HUES64 (cell line): Measurements from ENCODE around the gene MID1IP1. TPM values are rescaled to one million over a fixed set of nuclear protein-coding genes. Genes with fewer than 3 reads are reported as not detected.
A peak's percentile ranks its signal among the peaks of the same experiment; 100 is the strongest.

Experiments used
- H3K27ac ChIP-seq: 2 replicates; pipeline ENCODE4 v1.7.0; 2013; ENCODE audit warnings: low read depth, low read length, inconsistent platforms
- H3K27me3 ChIP-seq: 2 replicates; pipeline ENCODE4 v1.6.1; 2013; ENCODE audit warnings: mild to moderate bottlenecking, low read length; ENCODE audit not compliant: insufficient read depth
- H3K36me3 ChIP-seq: 2 replicates; pipeline ENCODE4 v1.6.1; 2013; ENCODE audit warnings: mild to moderate bottlenecking, low read length; ENCODE audit not compliant: insufficient read depth
- H3K4me1 ChIP-seq: 2 replicates; pipeline ENCODE4 v1.6.1; 2013; ENCODE audit warnings: mild to moderate bottlenecking, low read length, moderate library complexity; ENCODE audit not compliant: insufficient read depth
- H3K4me3 ChIP-seq: 2 replicates; pipeline ENCODE4 v1.5.1; 2013; ENCODE audit warnings: mild to moderate bottlenecking, low read length, moderate library complexity
- H3K9ac ChIP-seq: 2 replicates; pipeline ENCODE4 v1.6.1; 2013; ENCODE audit warnings: mild to moderate bottlenecking, low read depth, low read length
- H3K9me3 ChIP-seq: 2 replicates; pipeline ENCODE4 v1.6.1; 2013; ENCODE audit warnings: low read depth, low read length; ENCODE audit not compliant: insufficient read depth
- WGBS: fragments of 150-250, 120-280 bp; methylation state at CpG from one replicate; pipeline ENCODE4 v1.1.7; 2013; ENCODE audit warnings: missing lambda C conversion rate; 5-methylcytosine and 5-hydroxymethylcytosine counted together
- polyA plus RNA-seq, 2 experiments: library from polyadenylated mRNA; stranded (reverse); fragments of 50-300 nt; gene quantifications; one replicate each; pipeline ENCODE4 v1.2.3, GENCODE V29; 2013

Gene MID1IP1, protein sequence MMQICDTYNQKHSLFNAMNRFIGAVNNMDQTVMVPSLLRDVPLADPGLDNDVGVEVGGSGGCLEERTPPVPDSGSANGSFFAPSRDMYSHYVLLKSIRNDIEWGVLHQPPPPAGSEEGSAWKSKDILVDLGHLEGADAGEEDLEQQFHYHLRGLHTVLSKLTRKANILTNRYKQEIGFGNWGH
- polyA plus RNA-seq (2013, experiment 1 of 2) = 74.8 TPM
- polyA plus RNA-seq (2013, experiment 2 of 2) = 81.1 TPM

GRCh38 chrX:38800981-38801845, at the start of gene MID1IP1:
MID1IP1 (plus strand) TSS chrX:38801459; CDS start chrX:38804947, 3,488 bp downstream.
- Histone ChIP-seq H3K27ac (peak within 1 kb of the TSS; percentile 80), H3K9ac (peak within 1 kb of the TSS; percentile 96), H3K4me3 (peak within 1 kb of the TSS; percentile 96), H3K4me1 (0 out of 2 replicates have a peak, but pooled peaks cover 3% of the 10 kb centered on the region), H3K9me3 (no peaks in the 10 kb centered on the region), H3K27me3 (no peaks in the 10 kb centered on the region), H3K36me3 (peaks cover 7% of the 10 kb centered on the region)
- 7% methylated on average over 31 of the region's 32 CpGs for WGBS

DNA sequence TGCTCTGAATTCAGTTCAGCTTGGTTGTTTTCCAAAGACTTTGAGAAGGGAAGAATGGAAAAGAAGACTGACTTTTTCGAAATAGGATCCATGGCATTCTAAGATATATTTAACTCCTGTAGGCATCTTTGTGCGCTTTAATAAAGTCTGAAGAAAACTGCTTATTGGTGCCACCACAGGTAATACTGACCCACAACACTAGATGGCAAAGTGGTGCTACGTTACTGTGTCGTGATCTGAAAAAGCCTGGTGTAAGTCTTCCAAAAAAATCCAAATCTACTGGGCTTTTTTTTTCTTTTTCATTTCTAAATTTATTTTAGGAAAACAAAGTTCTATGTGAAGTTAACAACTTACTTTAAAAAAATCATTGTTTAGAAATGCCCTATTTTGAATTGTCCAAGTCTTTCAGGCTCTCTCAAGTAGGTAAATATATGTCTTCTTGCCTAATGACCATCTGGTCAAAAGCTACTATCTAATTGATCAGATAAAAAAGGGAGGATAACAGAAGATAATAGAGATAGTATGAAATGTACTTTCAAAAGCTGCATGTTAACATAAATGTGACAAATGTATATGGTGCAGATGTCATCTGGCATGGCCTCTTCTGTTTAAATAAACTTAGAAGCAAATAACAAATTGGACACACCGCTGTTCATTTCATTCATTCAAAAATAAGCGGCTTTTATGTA, 47.0 kb upstream of the MID1IP1 start:
- Histone ChIP-seq H3K9ac (no peak overlapping the region), H3K9me3 (no peaks in the 10 kb centered on the region), H3K36me3 (no peaks in the 10 kb centered on the region), H3K27me3 (no peaks in the 10 kb centered on the region), H3K27ac (no peak overlapping the region), H3K4me1 (peaks cover 9% of the 10 kb centered on the region; the same call in 1 of the 2 replicates), H3K4me3 (no peak overlapping the region)
- WGBS = 68% methylated on average over 4 of the region's 6 CpGs

- Histone ChIP-seq H3K9ac (no peak overlapping the region), H3K4me3 (no peak overlapping the region), H3K27ac (no peak overlapping the region), H3K27me3 (no peaks in the 10 kb centered on the region), H3K9me3 (no peaks in the 10 kb centered on the region), H3K36me3 (no peaks in the 10 kb centered on the region), H3K4me1 (peaks cover 9% of the 10 kb centered on the region; the same call in 1 of the 2 replicates)
- 60% methylated on average over 7 of the region's 7 CpGs for WGBS
These were observed 46.2 kb upstream of the MID1IP1 start for GRCh38 chrX:38754818-38755718.

DNA sequence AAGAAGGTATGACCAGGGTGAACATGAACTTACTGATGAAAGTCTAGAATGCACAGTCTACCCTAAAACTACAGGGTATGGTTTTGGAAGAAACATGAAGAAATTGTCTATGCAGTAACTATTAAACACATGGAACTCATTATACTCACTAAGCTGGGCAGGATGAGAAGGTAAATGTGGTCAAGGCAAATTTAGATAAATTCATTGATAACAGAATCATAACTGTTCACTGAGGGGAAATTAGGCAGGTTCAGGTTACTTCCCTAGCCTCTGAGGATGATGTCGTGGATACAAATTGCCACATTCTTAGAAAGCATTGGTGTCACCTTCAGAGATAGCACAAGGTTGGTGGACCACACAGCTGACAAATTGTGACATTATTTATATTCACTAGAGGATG, 40.4 kb upstream of the MID1IP1 start:
- Histone ChIP-seq H3K4me3 (no peak overlapping the region), H3K9me3 (no peaks in the 10 kb centered on the region), H3K27me3 (no peaks in the 10 kb centered on the region), H3K36me3 (no peaks in the 10 kb centered on the region), H3K27ac (no peak overlapping the region), H3K9ac (no peak overlapping the region), H3K4me1 (no peaks in the 10 kb centered on the region)
- WGBS = 100% methylated on average over 1 of the region's 1 CpG

DNA sequence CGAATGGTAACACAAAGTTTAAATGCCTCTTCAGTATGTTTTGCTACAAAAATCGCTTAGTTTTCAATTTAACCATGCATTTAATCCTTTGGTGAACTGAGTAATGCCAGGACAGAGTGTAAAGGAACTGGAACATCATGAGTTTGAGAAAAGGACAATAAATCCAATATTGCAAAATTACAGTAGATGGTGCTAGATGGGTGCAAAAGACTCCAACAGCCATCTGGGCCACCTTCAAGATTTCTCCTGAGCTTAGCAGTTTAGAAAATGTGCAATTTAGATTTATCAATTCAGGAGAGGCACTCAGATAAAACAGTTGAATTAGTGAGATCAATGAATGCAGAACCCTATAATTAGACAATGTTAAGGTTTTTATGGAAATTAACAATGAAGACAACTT, 33.2 kb upstream of the MID1IP1 start:
- H3K27me3 ChIP-seq = no peaks in the 10 kb centered on the region
- H3K9ac ChIP-seq = no peak overlapping the region
- H3K27ac ChIP-seq = no peak overlapping the region
- no peaks in the 10 kb centered on the region for H3K4me1 ChIP-seq
- WGBS = 97% methylated on average over 2 of the region's 2 CpGs
- no peak overlapping the region for H3K4me3 ChIP-seq
- no peaks in the 10 kb centered on the region for H3K36me3 ChIP-seq
- H3K9me3 ChIP-seq = no peaks in the 10 kb centered on the region

GRCh38 chrX:38770152-38770551, 31.1 kb upstream of the MID1IP1 start:
- Histone ChIP-seq H3K36me3 (no peaks in the 10 kb centered on the region), H3K4me3 (no peak overlapping the region), H3K9ac (no peak overlapping the region), H3K4me1 (no peaks in the 10 kb centered on the region), H3K27ac (no peak overlapping the region), H3K9me3 (no peaks in the 10 kb centered on the region), H3K27me3 (no peaks in the 10 kb centered on the region)
- 92% methylated on average over 10 of the region's 10 CpGs for WGBS

DNA sequence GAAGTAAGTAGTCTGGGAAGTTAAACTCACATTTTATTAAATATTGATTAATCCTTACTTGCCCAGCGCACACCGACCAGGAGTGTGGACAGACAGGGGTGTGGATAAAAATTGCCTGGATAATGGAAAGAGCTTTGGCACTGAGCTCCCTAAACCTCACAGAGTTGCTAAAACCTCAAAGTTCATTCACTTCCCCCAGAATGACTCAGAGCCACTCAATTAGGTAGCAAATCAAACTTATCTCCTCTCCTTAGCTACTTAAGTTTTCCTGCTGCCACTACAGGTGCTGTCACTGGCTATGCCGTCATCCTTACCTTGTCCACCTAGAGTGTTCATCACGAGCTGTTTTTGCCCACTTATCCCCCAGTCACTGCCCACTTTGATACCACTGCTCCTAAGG, 27.0 kb upstream of the MID1IP1 start:
- Histone ChIP-seq H3K4me1 (no peaks in the 10 kb centered on the region), H3K27me3 (no peaks in the 10 kb centered on the region), H3K27ac (no peak overlapping the region), H3K9ac (no peak overlapping the region), H3K9me3 (no peaks in the 10 kb centered on the region), H3K36me3 (no peaks in the 10 kb centered on the region), H3K4me3 (no peak overlapping the region)
- whole genome bisulfite sequencing = 83% methylated on average over 2 of the region's 4 CpGs

- Histone ChIP-seq H3K27ac (no peak overlapping the region), H3K36me3 (no peaks in the 10 kb centered on the region), H3K9ac (no peak overlapping the region), H3K9me3 (no peaks in the 10 kb centered on the region), H3K27me3 (no peaks in the 10 kb centered on the region), H3K4me1 (no peaks in the 10 kb centered on the region; the same call in 1 of the 2 replicates), H3K4me3 (no peak overlapping the region)
These were observed 4.3 kb upstream of the MID1IP1 start for GRCh38 chrX:38796946-38797345.

DNA sequence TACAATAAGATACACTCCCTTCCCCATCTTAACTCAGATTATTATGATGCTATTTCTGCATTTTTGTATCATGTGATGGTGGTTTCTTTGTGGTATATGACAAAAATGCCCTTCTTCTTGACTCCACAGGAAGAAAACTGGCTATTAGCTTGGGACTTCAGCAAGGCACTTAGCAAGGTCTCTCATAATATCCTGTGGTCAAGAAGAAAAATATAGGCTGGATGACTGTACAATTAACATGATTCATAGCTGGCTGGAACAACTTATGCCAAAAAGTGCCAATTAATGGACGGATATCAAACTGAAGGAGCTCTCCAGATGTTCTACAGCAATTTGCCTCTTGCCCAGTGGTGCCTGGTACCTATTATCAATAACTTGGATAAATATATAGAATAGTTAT, 2.3 kb upstream of the MID1IP1 start:
- H3K9ac ChIP-seq = no peak overlapping the region
- 100% methylated on average over 1 of the region's 1 CpG for WGBS
- no peak overlapping the region for H3K27ac ChIP-seq
- H3K4me1 ChIP-seq = peaks cover 3% of the 10 kb centered on the region; the same call in 1 of the 2 replicates
- no peaks in the 10 kb centered on the region for H3K9me3 ChIP-seq
- H3K36me3 ChIP-seq = no peaks in the 10 kb centered on the region
- H3K4me3 ChIP-seq = no peak overlapping the region
- H3K27me3 ChIP-seq = no peaks in the 10 kb centered on the region

GRCh38 chrX:38799995-38800580, 1.2 kb upstream of the MID1IP1 start:
- H3K4me1 ChIP-seq = 0 out of 2 replicates have a peak, but pooled peaks cover 3% of the 10 kb centered on the region
- peaks cover under 1% of the 10 kb centered on the region; the same call in 1 of the 2 replicates for H3K36me3 ChIP-seq
- no peaks in the 10 kb centered on the region for H3K9me3 ChIP-seq
- no peaks in the 10 kb centered on the region for H3K27me3 ChIP-seq
- H3K9ac ChIP-seq = no peak overlapping the region
- 84% methylated on average over 5 of the region's 5 CpGs for WGBS
- H3K27ac ChIP-seq = no peak overlapping the region
- H3K4me3 ChIP-seq = no peak overlapping the region
